GM12874 (cell line): ENCODE measurements around the gene MCUB.

ENCODE experiments used
- CTCF ChIP-seq: IDR thresholded peaks from 2 replicates; pipeline ENCODE4 v1.5.1; 2011; ENCODE audit warnings: low read depth, mild to moderate bottlenecking, control low read depth, low read length, moderate library complexity; ENCODE audit not compliant: insufficient read depth

Gene MCUB

GRCh38 chr4:109729117-109729717, 169.2 kb downstream of the MCUB start:
- TF ChIP-seq CTCF = no peak

- no peak for TF ChIP-seq CTCF
Measured at GRCh38 chr4:109729718-109730618, 169.9 kb downstream of the MCUB start, which contains the start of gene PLA2G12A. Gene PLA2G12A, minus strand, starts transcription at chr4:109730070. Its CDS starts 261 bp downstream, at chr4:109729809.

- no peak for TF ChIP-seq CTCF
Measured at GRCh38 chr4:109730619-109731545, 170.8 kb downstream of the MCUB start.

- no peak for TF ChIP-seq CTCF
Measured at GRCh38 chr4:109733728-109734127, 173.7 kb downstream of the MCUB start.

GRCh38 chr4:109735566-109736365, 175.7 kb downstream of the MCUB start:
- TF ChIP-seq CTCF = no peak
